ENCODE data around the gene NTM.

Gene NTM

GRCh38 chr11:132123854-132124835 lies 753.7 kb downstream of the NTM start:
- H3K27ac ChIP-seq (replicated peaks): no peak overlapping the region
- H3K4me3 ChIP-seq (replicated peaks; ENCODE audit: insufficient read depth, low read length): no peak overlapping the region
- H3K27me3 ChIP-seq (ENCODE audit: insufficient read depth, poor library complexity, severe bottlenecking): no peaks in the 10 kb centered on the region
- TF ChIP-seq GABPA (IDR thresholded peaks at IDR 0.05; ENCODE audit: low read depth) (no peak), POLR2AphosphoS5 (IDR thresholded peaks at IDR 0.05; ENCODE audit: low read depth) (no peak), REST (IDR thresholded peaks at IDR 0.05; ENCODE audit: insufficient replicate concordance, low read depth) (no peak)
- TF ChIP-seq, protein P1, sequence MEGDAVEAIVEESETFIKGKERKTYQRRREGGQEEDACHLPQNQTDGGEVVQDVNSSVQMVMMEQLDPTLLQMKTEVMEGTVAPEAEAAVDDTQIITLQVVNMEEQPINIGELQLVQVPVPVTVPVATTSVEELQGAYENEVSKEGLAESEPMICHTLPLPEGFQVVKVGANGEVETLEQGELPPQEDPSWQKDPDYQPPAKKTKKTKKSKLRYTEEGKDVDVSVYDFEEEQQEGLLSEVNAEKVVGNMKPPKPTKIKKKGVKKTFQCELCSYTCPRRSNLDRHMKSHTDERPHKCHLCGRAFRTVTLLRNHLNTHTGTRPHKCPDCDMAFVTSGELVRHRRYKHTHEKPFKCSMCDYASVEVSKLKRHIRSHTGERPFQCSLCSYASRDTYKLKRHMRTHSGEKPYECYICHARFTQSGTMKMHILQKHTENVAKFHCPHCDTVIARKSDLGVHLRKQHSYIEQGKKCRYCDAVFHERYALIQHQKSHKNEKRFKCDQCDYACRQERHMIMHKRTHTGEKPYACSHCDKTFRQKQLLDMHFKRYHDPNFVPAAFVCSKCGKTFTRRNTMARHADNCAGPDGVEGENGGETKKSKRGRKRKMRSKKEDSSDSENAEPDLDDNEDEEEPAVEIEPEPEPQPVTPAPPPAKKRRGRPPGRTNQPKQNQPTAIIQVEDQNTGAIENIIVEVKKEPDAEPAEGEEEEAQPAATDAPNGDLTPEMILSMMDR (IDR thresholded peaks at IDR 0.05; ENCODE audit: insufficient read depth, low read length): no peak
- DNase-seq (ENCODE audit: low read depth in 1 of 2, low spot score in 1 of 2): no peak

DNA sequence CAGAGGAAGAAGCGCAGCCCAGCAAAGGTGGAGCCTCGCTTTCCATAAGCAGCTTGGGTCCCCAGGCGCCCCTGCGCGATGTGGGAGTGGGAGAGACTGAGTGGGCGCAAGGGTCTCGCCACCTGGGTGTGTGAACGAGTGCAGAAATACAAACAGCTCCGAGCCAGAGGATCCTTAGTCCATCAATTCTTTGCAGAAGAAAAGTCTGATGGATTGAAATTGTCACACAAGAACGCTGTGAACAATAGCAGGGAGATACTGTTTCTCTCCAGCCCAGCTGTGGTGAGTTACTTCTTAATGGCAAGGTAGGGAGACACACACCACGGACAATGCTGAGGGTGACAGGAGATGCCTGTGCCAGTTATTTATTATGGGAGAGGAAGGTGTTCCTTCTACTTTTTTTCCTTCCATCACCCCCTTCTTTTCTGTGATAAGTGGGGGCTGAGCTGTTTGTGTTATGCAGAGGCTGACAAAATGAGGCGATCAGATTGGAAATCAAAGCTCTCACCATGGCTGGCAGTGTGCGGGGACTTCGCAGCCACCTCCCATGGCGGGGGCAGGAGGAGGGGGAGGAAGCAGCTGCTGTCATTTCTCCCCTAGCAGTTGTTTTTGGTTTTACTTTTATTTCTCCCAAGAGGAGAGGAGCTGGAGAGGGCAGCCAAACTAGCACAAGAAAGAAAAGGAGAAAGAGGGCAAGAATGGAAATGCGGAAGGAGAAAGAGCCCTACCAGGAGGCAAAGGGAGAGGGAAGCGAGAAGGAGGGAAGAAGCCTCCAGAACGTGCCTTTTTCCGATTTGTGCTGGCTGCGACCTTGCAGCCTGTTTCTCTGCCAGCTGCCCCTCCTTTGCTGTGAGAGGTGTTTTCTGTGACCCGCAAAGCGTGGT lies 755.8 kb downstream of the NTM start:
- TF ChIP-seq SPI1 (IDR thresholded peaks at IDR 0.05; ENCODE audit: borderline replicate concordance, low read depth) (no peak), POLR2AphosphoS5 (IDR thresholded peaks at IDR 0.05; ENCODE audit: low read depth) (no peak), GABPA (IDR thresholded peaks at IDR 0.05; ENCODE audit: low read depth) (no peak), REST (IDR thresholded peaks at IDR 0.05; ENCODE audit: insufficient replicate concordance, low read depth) (no peak)
- TF ChIP-seq, protein P1 (IDR thresholded peaks at IDR 0.05; ENCODE audit: insufficient read depth, low read length): no peak
- H3K27ac ChIP-seq (replicated peaks): no peak overlapping the region
- DNase-seq (ENCODE audit: low read depth in 1 of 2, low spot score in 1 of 2): no peak
- H3K4me3 ChIP-seq (replicated peaks; ENCODE audit: insufficient read depth, low read length): no peak overlapping the region
- H3K27me3 ChIP-seq (ENCODE audit: insufficient read depth, poor library complexity, severe bottlenecking): no peaks in the 10 kb centered on the region

DNA sequence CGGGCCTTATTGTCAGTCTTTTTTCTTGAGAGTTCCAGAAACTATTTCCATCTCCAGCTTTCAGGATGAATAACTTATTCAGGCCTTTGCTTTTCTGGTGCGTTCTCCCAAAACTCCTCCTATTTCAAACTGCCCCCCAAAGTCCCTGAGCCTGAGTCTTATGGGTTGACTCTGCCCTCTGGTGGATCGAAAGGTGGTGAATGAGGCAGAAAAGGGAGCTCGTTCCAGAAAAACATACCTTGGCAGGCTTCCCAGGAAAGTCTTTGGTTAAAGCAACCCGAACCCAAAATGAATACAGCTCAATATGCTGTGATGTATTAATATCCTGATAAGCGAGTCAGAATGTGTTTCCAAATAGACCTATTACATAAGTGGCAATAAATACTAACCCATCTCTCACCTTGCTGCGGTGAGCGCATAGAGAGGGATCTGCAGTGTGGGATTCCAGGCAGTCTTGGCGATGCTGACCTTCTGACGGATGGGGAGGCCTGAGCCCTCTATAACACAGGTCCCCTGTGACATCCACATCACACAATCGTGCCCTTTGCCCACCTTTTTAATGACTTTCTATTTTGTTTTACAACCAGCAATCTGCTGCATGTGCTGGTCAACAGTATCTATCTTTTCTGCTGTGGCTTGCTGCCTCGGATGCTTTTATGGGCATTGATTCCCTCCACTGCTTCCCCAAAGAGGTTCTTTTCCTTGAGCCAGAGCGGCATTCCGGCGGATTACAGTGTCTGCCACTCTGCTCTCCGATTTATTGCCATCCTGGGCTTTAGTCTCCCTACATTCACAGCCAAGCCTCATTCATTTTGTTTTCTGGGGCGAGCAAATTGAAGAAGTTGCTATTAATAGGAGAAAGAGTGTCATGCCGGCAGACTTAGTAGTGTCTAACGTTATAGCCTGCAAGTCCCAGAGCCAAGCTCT lies 756.8 kb downstream of the NTM start:
- no peak overlapping the region for H3K4me3 ChIP-seq (replicated peaks; ENCODE audit: insufficient read depth, low read length)
- H3K27me3 ChIP-seq (ENCODE audit: insufficient read depth, poor library complexity, severe bottlenecking): no peaks in the 10 kb centered on the region
- no peak overlapping the region for H3K27ac ChIP-seq (replicated peaks)
- TF ChIP-seq, protein P1 (IDR thresholded peaks at IDR 0.05; ENCODE audit: insufficient read depth, low read length): no peak
- TF ChIP-seq POLR2AphosphoS5 (IDR thresholded peaks at IDR 0.05; ENCODE audit: low read depth) (no peak), SPI1 (IDR thresholded peaks at IDR 0.05; ENCODE audit: borderline replicate concordance, low read depth) (no peak), GABPA (IDR thresholded peaks at IDR 0.05; ENCODE audit: low read depth) (no peak), REST (IDR thresholded peaks at IDR 0.05; ENCODE audit: insufficient replicate concordance, low read depth) (no peak)
- no peak for DNase-seq (ENCODE audit: low read depth in 1 of 2, low spot score in 1 of 2)
